Naive B cell (primary cell): Measurements from ENCODE around the gene GOLGA8N. TPM values are rescaled to one million over a fixed set of nuclear protein-coding genes. Genes with fewer than 3 reads are reported as not detected.

Source experiments
- ATAC-seq, 2 donors: fragments of 150-1000 bp; cut with Tn5 transposase; 2 replicates each; pipeline ENCODE4 v1.10.0; 2021; ENCODE audit warnings: low read depth in 2 of 2, mild to moderate bottlenecking in 2 of 2, moderate library complexity in 2 of 2
- DNase-seq: peaks from one replicate; pipeline ENCODE4 v3.0.0; 2022
- H3K27ac Mint-ChIP-seq, 6 donors: one replicate each; pipeline ENCODE4 v1.8.0; 2020 to 2022; ENCODE audit warnings: mild to moderate bottlenecking in 6 of 6, mixed read lengths in 6 of 6, moderate library complexity in 5 of 6, inconsistent platforms in 2 of 6
- H3K27me3 Mint-ChIP-seq, 3 donors: one replicate each; pipeline ENCODE4 v1.8.0; 2021 to 2022; ENCODE audit warnings: mixed read lengths in 3 of 3, mild to moderate bottlenecking in 1 of 3
- H3K36me3 Mint-ChIP-seq, 2 donors: one replicate each; pipeline ENCODE4 v1.8.0; 2020 to 2022; ENCODE audit warnings: mixed read lengths in 2 of 2, inconsistent platforms in 1 of 2, mild to moderate bottlenecking in 1 of 2
- H3K4me1 Mint-ChIP-seq, 3 donors: one replicate each; pipeline ENCODE4 v1.8.0; 2020 to 2022; ENCODE audit warnings: mixed read lengths in 3 of 3, inconsistent platforms in 1 of 3, mild to moderate bottlenecking in 1 of 3, moderate library complexity in 1 of 3
- H3K4me3 Mint-ChIP-seq, 8 donors: one replicate each; pipeline ENCODE4 v1.8.0; 2020 to 2022; ENCODE audit warnings: mild to moderate bottlenecking in 8 of 8, mixed read lengths in 8 of 8, moderate library complexity in 8 of 8, inconsistent platforms in 2 of 8
- H3K9me3 Mint-ChIP-seq, 7 donors: one replicate each; pipeline ENCODE4 v1.8.0; 2020 to 2022; ENCODE audit warnings: mixed read lengths in 7 of 7, mild to moderate bottlenecking in 5 of 7, inconsistent platforms in 2 of 7, moderate library complexity in 1 of 7
- polyA plus RNA-seq, 6 donors: library from polyadenylated mRNA; unstranded; fragments of 300-500 nt; fragmentation: Illumina TruSeq; gene quantifications; one replicate each; pipeline ENCODE4 v1.2.3, GENCODE V29; 2021; ENCODE audit warnings: low read depth in 6 of 6

Gene GOLGA8N
- polyA plus RNA-seq, 6 donors from 2014 or later: 0.13 to 0.34 (median 0.18) TPM; not detected in 3

DNA sequence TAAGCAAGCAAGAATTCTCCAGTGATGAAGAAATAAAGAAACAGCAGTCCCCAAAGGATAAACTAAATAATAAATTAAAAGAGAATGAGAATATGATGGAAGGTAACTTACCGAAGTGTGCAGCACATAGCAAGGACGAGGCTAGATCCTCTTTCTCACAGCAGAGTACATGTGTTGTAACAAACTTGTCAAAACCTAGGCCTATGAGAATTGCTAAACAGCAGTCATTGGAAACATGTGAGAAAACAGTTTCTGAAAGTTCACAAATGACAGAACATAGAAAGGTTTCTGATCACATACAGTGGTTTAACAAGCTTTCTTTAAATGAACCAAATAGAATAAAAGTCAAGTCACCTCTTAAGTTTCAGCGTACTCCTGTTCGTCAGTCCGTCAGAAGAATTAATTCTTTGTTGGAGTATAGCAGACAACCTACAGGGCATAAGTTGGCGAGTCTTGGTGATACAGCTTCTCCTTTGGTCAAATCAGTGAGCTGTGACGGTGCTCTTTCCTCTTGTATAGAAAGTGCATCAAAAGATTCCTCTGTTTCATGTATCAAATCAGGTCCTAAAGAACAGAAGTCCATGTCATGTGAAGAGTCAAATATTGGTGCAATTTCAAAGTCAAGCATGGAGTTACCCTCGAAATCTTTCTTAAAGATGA, 43.8 kb downstream of the GOLGA8N start:
- H3K27me3 Mint-ChIP-seq: peaks cover 11 to 14% (median 11%) of the 10 kb centered on the region in 3 donors
- H3K4me1 Mint-ChIP-seq: peaks cover 14 to 17% (median 15%) of the 10 kb centered on the region in 3 donors
- ATAC-seq: peak; percentile 52 to 67
- peak overlapping the region in 1 of 6 donors; percentile 16 for H3K27ac Mint-ChIP-seq
- no peak for DNase-seq
- H3K4me3 Mint-ChIP-seq: peak overlapping the region in 1 of 8 donors; percentile 40
- H3K36me3 Mint-ChIP-seq: peaks cover 0 to 10% of the 10 kb centered on the region in 2 donors
- no peaks in the 10 kb centered on the region for H3K9me3 Mint-ChIP-seq

- peaks cover 0 to 10% of the 10 kb centered on the region in 2 donors for H3K36me3 Mint-ChIP-seq
- DNase-seq: no peak
- no peak overlapping the region for H3K4me3 Mint-ChIP-seq
- ATAC-seq: no peak
- peaks cover 14 to 17% (median 15%) of the 10 kb centered on the region in 3 donors for H3K4me1 Mint-ChIP-seq
- peaks cover 11 to 16% (median 11%) of the 10 kb centered on the region in 3 donors for H3K27me3 Mint-ChIP-seq
- H3K27ac Mint-ChIP-seq: no peak overlapping the region
- no peaks in the 10 kb centered on the region for H3K9me3 Mint-ChIP-seq
Measured at GRCh38 chr15:32637704-32638103, 44.4 kb downstream of the GOLGA8N start.

- Mint-ChIP-seq H3K9me3 (no peaks in the 10 kb centered on the region), H3K27me3 (peaks cover 11 to 21% (median 11%) of the 10 kb centered on the region in 3 donors), H3K4me1 (peaks cover 9 to 10% (median 10%) of the 10 kb centered on the region in 3 donors), H3K4me3 (peak within 1 kb of the TSS in 3 of 8 donors; percentile 1 to 55 (median 15)), H3K27ac (peak within 1 kb of the TSS in 2 of 6 donors; percentile 1 to 52), H3K36me3 (no peaks in the 10 kb centered on the region)
- ATAC-seq (no peak), DNase-seq (no peak)
Measured at GRCh38 chr15:32641517-32642059, 48.3 kb downstream of the GOLGA8N start, which contains the start of gene SCG5. Gene SCG5 (plus strand): TSS chr15:32641710. CDS start chr15:32643593, 1,883 bp downstream.

GRCh38 chr15:32642667-32643435, 49.6 kb downstream of the GOLGA8N start:
- no peak overlapping the region for H3K4me3 Mint-ChIP-seq
- no peak for ATAC-seq
- no peaks in the 10 kb centered on the region for H3K4me1 Mint-ChIP-seq
- H3K27ac Mint-ChIP-seq: no peak overlapping the region
- peaks cover 11 to 21% (median 11%) of the 10 kb centered on the region in 3 donors for H3K27me3 Mint-ChIP-seq
- H3K36me3 Mint-ChIP-seq: no peaks in the 10 kb centered on the region
- DNase-seq: no peak
- no peaks in the 10 kb centered on the region for H3K9me3 Mint-ChIP-seq

- Mint-ChIP-seq H3K9me3 (no peaks in the 10 kb centered on the region), H3K36me3 (no peaks in the 10 kb centered on the region), H3K27ac (peak overlapping the region in 1 of 6 donors; percentile 4), H3K27me3 (peaks cover 11 to 21% (median 11%) of the 10 kb centered on the region in 3 donors), H3K4me3 (no peak overlapping the region), H3K4me1 (no peaks in the 10 kb centered on the region)
- no peak for ATAC-seq
- no peak for DNase-seq
Measured at GRCh38 chr15:32643907-32644445, 50.7 kb downstream of the GOLGA8N start.

GRCh38 chr15:32646291-32646690, 53.0 kb downstream of the GOLGA8N start:
- Mint-ChIP-seq H3K4me3 (no peak overlapping the region), H3K36me3 (no peaks in the 10 kb centered on the region), H3K9me3 (no peaks in the 10 kb centered on the region), H3K27ac (peak overlapping the region in 1 of 6 donors; percentile 7), H3K27me3 (peaks cover 7 to 12% (median 7%) of the 10 kb centered on the region in 3 donors), H3K4me1 (peaks cover 0 to under 1% (median 0%) of the 10 kb centered on the region in 3 donors)
- no peak for ATAC-seq
- no peak for DNase-seq

DNA sequence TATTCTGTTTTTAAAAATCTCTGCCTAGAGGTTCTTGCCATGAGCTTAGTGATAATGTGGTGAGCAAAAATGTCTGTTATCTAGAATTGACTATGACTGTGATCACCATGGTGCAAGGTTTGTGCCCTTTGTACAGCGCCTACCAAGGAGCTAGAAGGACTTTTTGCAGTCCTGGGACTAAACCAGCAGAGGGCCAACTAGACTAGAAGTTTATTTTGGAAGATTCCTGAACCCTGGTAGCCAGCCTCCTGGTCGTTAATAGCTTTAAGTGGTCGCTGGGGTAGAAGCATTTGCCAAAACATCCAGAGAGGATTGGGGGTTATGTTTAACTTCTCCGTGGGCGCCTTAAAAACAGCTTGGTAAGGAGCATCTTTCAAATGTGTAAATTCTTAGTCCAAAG, 56.1 kb downstream of the GOLGA8N start:
- no peaks in the 10 kb centered on the region for H3K27me3 Mint-ChIP-seq
- no peak for DNase-seq
- no peaks in the 10 kb centered on the region for H3K9me3 Mint-ChIP-seq
- H3K4me3 Mint-ChIP-seq: no peak overlapping the region
- peaks cover 0 to 2% (median 0%) of the 10 kb centered on the region in 3 donors for H3K4me1 Mint-ChIP-seq
- no peaks in the 10 kb centered on the region for H3K36me3 Mint-ChIP-seq
- ATAC-seq: no peak
- peak overlapping the region in 1 of 6 donors; percentile 43 for H3K27ac Mint-ChIP-seq

DNA sequence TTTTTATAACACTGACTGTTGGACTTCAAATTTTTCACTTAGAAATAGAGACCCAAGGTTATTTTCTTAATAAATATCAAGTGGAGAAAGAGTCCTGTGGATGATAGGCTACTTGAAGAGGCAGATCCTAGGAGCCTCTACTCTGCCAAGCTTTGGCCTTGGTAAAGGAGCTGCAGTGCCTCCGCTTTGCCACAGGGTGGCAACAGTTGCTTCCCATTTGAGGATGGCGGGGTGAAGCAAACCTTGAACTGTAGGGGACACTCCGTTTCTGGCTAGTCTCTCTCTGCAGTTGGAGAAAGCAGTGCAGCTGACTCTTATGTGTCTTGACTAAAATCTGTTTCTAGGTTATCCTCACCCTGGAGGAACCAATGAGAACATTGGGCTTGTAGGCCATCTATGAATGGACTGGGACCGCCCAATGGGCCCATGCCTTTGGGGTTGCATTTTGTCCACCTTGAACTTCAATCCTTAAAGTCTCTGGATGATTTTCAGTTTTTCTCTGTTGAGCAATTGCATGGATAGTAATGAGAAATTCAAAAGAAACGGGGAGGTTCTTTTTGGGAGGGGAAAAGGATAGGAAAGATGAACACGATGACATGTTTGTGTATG, 58.1 kb downstream of the GOLGA8N start:
- ATAC-seq (peak; percentile 46 to 70), DNase-seq (peak; percentile 9)
- Mint-ChIP-seq H3K36me3 (no peaks in the 10 kb centered on the region), H3K27me3 (no peaks in the 10 kb centered on the region), H3K27ac (peak overlapping the region in 2 of 6 donors; percentile 76 to 86), H3K4me1 (peaks cover 0 to 2% (median 0%) of the 10 kb centered on the region in 3 donors), H3K4me3 (no peak overlapping the region), H3K9me3 (no peaks in the 10 kb centered on the region)

DNA sequence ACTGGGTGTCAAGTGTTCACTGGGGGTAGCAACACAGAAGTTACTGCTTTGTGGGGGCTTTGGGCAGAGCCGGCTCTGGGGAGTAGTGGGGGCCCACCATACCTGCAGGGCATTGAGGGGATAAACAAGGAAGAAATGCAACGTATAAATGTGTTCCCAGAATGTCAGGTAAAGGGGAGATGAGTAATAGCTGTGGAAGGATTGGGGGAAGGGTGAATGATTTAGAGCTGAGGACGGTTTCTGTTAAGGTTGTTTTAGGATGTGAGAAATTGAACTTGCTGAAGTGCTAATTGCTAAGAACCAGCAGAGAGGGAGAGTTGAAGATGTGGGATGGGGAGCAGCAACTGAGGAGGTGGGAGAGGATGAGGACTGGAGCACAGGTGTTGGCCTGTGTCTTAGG, 58.9 kb downstream of the GOLGA8N start:
- Mint-ChIP-seq H3K36me3 (no peaks in the 10 kb centered on the region), H3K27ac (peak overlapping the region in 3 of 6 donors; percentile 13 to 76 (median 23)), H3K4me3 (peak overlapping the region in 1 of 8 donors; percentile 1), H3K4me1 (peaks cover 0 to 2% (median 0%) of the 10 kb centered on the region in 3 donors), H3K9me3 (no peaks in the 10 kb centered on the region), H3K27me3 (no peaks in the 10 kb centered on the region)
- DNase-seq (no peak), ATAC-seq (no peak)

DNA sequence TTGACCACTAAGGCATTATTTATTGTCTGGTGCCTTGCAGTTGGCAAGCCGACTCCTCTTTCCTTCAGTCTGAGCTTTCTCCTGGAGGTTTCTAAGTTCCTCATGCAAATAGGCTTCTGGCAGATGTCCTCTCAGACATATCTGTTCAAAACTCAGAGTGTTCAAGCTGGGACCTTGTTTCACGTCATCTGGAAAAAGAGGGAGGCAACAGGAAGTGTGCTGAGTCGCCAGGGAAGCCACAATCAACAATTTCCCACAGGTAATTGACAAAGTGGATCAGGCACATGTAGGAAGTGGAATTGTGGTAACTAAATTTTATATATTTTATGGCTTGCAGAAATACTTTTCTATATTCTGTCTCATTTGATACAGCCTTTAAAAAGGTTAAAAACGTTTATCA, 62.8 kb downstream of the GOLGA8N start:
- no peak for DNase-seq
- Mint-ChIP-seq H3K27me3 (no peaks in the 10 kb centered on the region), H3K4me1 (peaks cover 0 to 2% (median 0%) of the 10 kb centered on the region in 3 donors), H3K4me3 (no peak overlapping the region), H3K9me3 (no peaks in the 10 kb centered on the region), H3K27ac (no peak overlapping the region), H3K36me3 (no peaks in the 10 kb centered on the region)
- ATAC-seq: no peak

- Mint-ChIP-seq H3K36me3 (no peaks in the 10 kb centered on the region), H3K4me1 (no peaks in the 10 kb centered on the region), H3K9me3 (no peaks in the 10 kb centered on the region), H3K27ac (no peak overlapping the region), H3K27me3 (no peaks in the 10 kb centered on the region), H3K4me3 (no peak overlapping the region)
- DNase-seq: no peak
- no peak for ATAC-seq
Measured at GRCh38 chr15:32656496-32656895, 63.2 kb downstream of the GOLGA8N start.
